ENCODE measurements around the gene NUP214. TPM values are rescaled to one million over a fixed set of nuclear protein-coding genes. Genes with fewer than 3 reads are reported as not detected.

NUP214 gene
- total and polyA plus RNA-seq, 2 of the 4 experiments (the other 2 are of a cell fraction), result 7.9 to 13.4 TPM

GRCh38 chr9:131091352-131091992 is 33.9 kb upstream of the NUP214 start:
- peaks cover 56% of the 10 kb centered on the region for H3K27me3 ChIP-seq (ENCODE audit: control insufficient read depth, insufficient read depth, low read length)
- H2BK120ac ChIP-seq (ENCODE audit: low read depth, low read length), result no peak overlapping the region
- no peak for DNase-seq
- no peak overlapping the region for H3K18ac ChIP-seq (ENCODE audit: low read depth, low read length)
- H2AK5ac ChIP-seq (ENCODE audit: low read depth, low read length), result no peak overlapping the region
- no peaks in the 10 kb centered on the region for H4K20me1 ChIP-seq (ENCODE audit: insufficient read depth, low read length)
- no peak overlapping the region for H2BK15ac ChIP-seq (ENCODE audit: low read depth, low read length)
- H3K27ac ChIP-seq (ENCODE audit: insufficient read depth, low read length), result no peak overlapping the region
- H3K9me1 ChIP-seq (ENCODE audit: insufficient read depth, low read length), result no peaks in the 10 kb centered on the region
- H3K9ac ChIP-seq (ENCODE audit: low read depth, low read length), result no peak overlapping the region
- no peak overlapping the region for H3K4me3 ChIP-seq (ENCODE audit: insufficient read depth, low read depth, low read length)
- in situ Hi-C loops (cut with MboI; ENCODE audit: low sequenced_read_pairs) (no loop called here), dilution Hi-C loops (cut with HindIII; ENCODE audit: low sequenced_read_pairs, unreplicated experiment) (no loop called here), intact Hi-C loops (cut with micrococcal nuclease) (no loop called here)
- H3K4ac ChIP-seq (ENCODE audit: low read depth, low read length), result no peak overlapping the region
- no peak overlapping the region for H3K4me2 ChIP-seq (ENCODE audit: low read depth, low read length)
- WGBS, 2 experiments (ENCODE audit: extremely low coverage in 2 of 2, insufficient read length in 1 of 2), result 75% methylated on average over 11 of the region's 19 CpGs; no CpG with 5 or more reads in 1 of the 2 experiments
- no TSS peak for BruUV-seq (replicated peaks)
- H3K23ac ChIP-seq (ENCODE audit: low read depth, low read length), result no peak overlapping the region
- H2BK5ac ChIP-seq (ENCODE audit: low read depth, low read length, poor library complexity, severe bottlenecking), result no peak overlapping the region
- no peaks in the 10 kb centered on the region for H3K79me1 ChIP-seq (ENCODE audit: low read depth in 1 of 2, low read length in 2 of 2)
- no peak overlapping the region for H2AK9ac ChIP-seq (replicated peaks; ENCODE audit: low read depth, low read length, poor library complexity)
- no peak overlapping the region for H2BK20ac ChIP-seq (ENCODE audit: low read depth, low read length)
- no peak for ATAC-seq (ENCODE audit: low read depth)
- H3K9me3 ChIP-seq (ENCODE audit: control insufficient read depth, insufficient read depth, low read length), result 0 out of 2 replicates have a peak, but pooled peaks cover 2% of the 10 kb centered on the region
- no peak overlapping the region for H3K14ac ChIP-seq (replicated peaks; ENCODE audit: low read depth, low read length)
- no peak for TF ChIP-seq SMC3 (IDR thresholded peaks at IDR 0.05; ENCODE audit: low read depth, low read length)
- TF ChIP-seq POLR2A (IDR thresholded peaks at IDR 0.05; ENCODE audit: low read depth, low read length), result no peak
- TF ChIP-seq, protein P1, sequence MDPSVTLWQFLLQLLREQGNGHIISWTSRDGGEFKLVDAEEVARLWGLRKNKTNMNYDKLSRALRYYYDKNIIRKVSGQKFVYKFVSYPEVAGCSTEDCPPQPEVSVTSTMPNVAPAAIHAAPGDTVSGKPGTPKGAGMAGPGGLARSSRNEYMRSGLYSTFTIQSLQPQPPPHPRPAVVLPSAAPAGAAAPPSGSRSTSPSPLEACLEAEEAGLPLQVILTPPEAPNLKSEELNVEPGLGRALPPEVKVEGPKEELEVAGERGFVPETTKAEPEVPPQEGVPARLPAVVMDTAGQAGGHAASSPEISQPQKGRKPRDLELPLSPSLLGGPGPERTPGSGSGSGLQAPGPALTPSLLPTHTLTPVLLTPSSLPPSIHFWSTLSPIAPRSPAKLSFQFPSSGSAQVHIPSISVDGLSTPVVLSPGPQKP (IDR thresholded peaks at IDR 0.05; ENCODE audit: borderline replicate concordance, low read depth, low read length), result no peak
- TF ChIP-seq USF2 (IDR thresholded peaks at IDR 0.05; ENCODE audit: low read depth, low read length), result no peak
- no peak for TF ChIP-seq NFE2L2 (IDR thresholded peaks at IDR 0.05; ENCODE audit: low read depth, low read length)
- TF ChIP-seq MAFK (IDR thresholded peaks at IDR 0.05; ENCODE audit: low read depth, low read length), result no peak
- TF ChIP-seq MXI1 (IDR thresholded peaks at IDR 0.05; ENCODE audit: borderline replicate concordance, low read depth, low read length), result no peak
- no peak for TF ChIP-seq RCOR1 (IDR thresholded peaks at IDR 0.05; ENCODE audit: insufficient replicate concordance, low read length)
- no peak for TF ChIP-seq RAD21 (IDR thresholded peaks at IDR 0.05; ENCODE audit: low read length)
- TF ChIP-seq FOS (IDR thresholded peaks at IDR 0.05; ENCODE audit: low read depth, low read length), result no peak
- TF ChIP-seq CEBPB (IDR thresholded peaks at IDR 0.05; ENCODE audit: low read depth, low read length), result no peak
- TF ChIP-seq CTCF (conservative IDR thresholded peaks at IDR 0.05; ENCODE audit: low read depth, low read length), result no peak
- TF ChIP-seq RFX5 (IDR thresholded peaks at IDR 0.05; ENCODE audit: low read depth, low read length), result no peak
- no peak for TF ChIP-seq BHLHE40 (IDR thresholded peaks at IDR 0.05; ENCODE audit: low read depth, low read length)
- H4K91ac ChIP-seq (ENCODE audit: insufficient read depth, low read depth, low read length), result no peak overlapping the region
- ChIA-PET POLR2A (ENCODE audit: unreplicated experiment) (no interaction called here), CTCF (no interaction called here)
- no peaks in the 10 kb centered on the region for H3K36me3 ChIP-seq (ENCODE audit: control insufficient read depth, insufficient read depth, low read length)
- H3K56ac ChIP-seq (ENCODE audit: extremely low read depth, insufficient read depth, low read length), result no peak overlapping the region
- H2AFZ ChIP-seq (replicated peaks; ENCODE audit: low read length, poor library complexity), result no peak overlapping the region
- H4K5ac ChIP-seq (ENCODE audit: low read depth, low read length), result no peak overlapping the region
- H4K8ac ChIP-seq (ENCODE audit: low read depth in 2 of 2, low read length in 2 of 2), result no peak overlapping the region
- H3K4me1 ChIP-seq (ENCODE audit: control insufficient read depth, insufficient read depth, low read length), result no peaks in the 10 kb centered on the region; the same call in 1 of the 2 replicates
